ENCODE measurements around the gene IL18R1.

IL18R1 gene

GRCh38 chr2:102367331-102367971, 11.9 kb downstream of the IL18R1 start:
- H3K4ac ChIP-seq (ENCODE audit: low read length): no peak overlapping the region
- no peak overlapping the region for H4K91ac ChIP-seq (ENCODE audit: low read depth, low read length, poor library complexity)
- H3K36me3 ChIP-seq (replicated peaks in 1 of 2; ENCODE audit: control insufficient read depth in 2 of 2, insufficient read depth in 2 of 2, low read length in 2 of 2): no peaks in the 10 kb centered on the region
- H3K4me1 ChIP-seq (ENCODE audit: control insufficient read depth in 2 of 2, insufficient read depth in 1 of 2, low read depth in 1 of 2, low read length in 2 of 2): no peaks in the 10 kb centered on the region
- H2AFZ ChIP-seq (ENCODE audit: low read length): no peak overlapping the region
- H3K4me2 ChIP-seq (ENCODE audit: insufficient read depth, low read length, poor library complexity, severe bottlenecking): no peak overlapping the region
- H3K23ac ChIP-seq (ENCODE audit: low read depth, low read length, poor library complexity): no peak overlapping the region
- no peak for DNase-seq (ENCODE audit: low spot score)
- peaks cover 0 to 9% of the 10 kb centered on the region in 2 donors for H3K9me3 ChIP-seq (replicated peaks in 1 of 2; ENCODE audit: control insufficient read depth in 2 of 2, insufficient read depth in 1 of 2, low read depth in 1 of 2, low read length in 2 of 2)
- no peak overlapping the region for H2AK5ac ChIP-seq (ENCODE audit: low read depth, low read length)
- no peak overlapping the region for H2BK15ac ChIP-seq (ENCODE audit: low read length)
- H3K4me3 ChIP-seq (ENCODE audit: low read length in 2 of 2): no peak overlapping the region
- no peak overlapping the region for H3K18ac ChIP-seq (ENCODE audit: low read length)
- no peak overlapping the region for H2BK12ac ChIP-seq (ENCODE audit: low read length)
- no peak overlapping the region for H3K9ac ChIP-seq (ENCODE audit: low read depth, low read length, poor library complexity)
- no peak overlapping the region for H4K8ac ChIP-seq (ENCODE audit: low read depth, low read length)
- no peak overlapping the region for H2BK5ac ChIP-seq (ENCODE audit: low read length)
- no peaks in the 10 kb centered on the region for H3K79me1 ChIP-seq (ENCODE audit: low read depth, low read length)
- WGBS, 2 donors (ENCODE audit: extremely low coverage in 2 of 2, insufficient read length in 2 of 2, insufficient replicate concordance in 1 of 2): no CpG with 5 or more reads among the region's 6 CpGs
- H3K14ac ChIP-seq (ENCODE audit: low read length): no peak overlapping the region
- H3K27ac ChIP-seq (replicated peaks; ENCODE audit: low read length): no peak overlapping the region
- no peak overlapping the region for H2BK120ac ChIP-seq (ENCODE audit: low read depth, low read length)
- H3K27me3 ChIP-seq (ENCODE audit: control insufficient read depth in 3 of 3, insufficient read depth in 3 of 3, low read depth in 1 of 3, low read length in 3 of 3): no peaks in the 10 kb centered on the region

- no peak overlapping the region for H2BK15ac ChIP-seq (ENCODE audit: low read length)
- no peak overlapping the region for H4K8ac ChIP-seq (ENCODE audit: low read depth, low read length)
- H2BK5ac ChIP-seq (ENCODE audit: low read length): no peak overlapping the region
- H3K27ac ChIP-seq (replicated peaks; ENCODE audit: low read length): no peak overlapping the region
- H3K23ac ChIP-seq (ENCODE audit: low read depth, low read length, poor library complexity): no peak overlapping the region
- no peak overlapping the region for H3K9ac ChIP-seq (ENCODE audit: low read depth, low read length, poor library complexity)
- H2BK120ac ChIP-seq (ENCODE audit: low read depth, low read length): no peak overlapping the region
- no peaks in the 10 kb centered on the region for H3K27me3 ChIP-seq (ENCODE audit: control insufficient read depth in 3 of 3, insufficient read depth in 3 of 3, low read depth in 1 of 3, low read length in 3 of 3)
- H3K14ac ChIP-seq (ENCODE audit: low read length): no peak overlapping the region
- H3K4me3 ChIP-seq (ENCODE audit: low read length in 2 of 2): no peak overlapping the region
- no peak for DNase-seq (ENCODE audit: low spot score)
- H4K91ac ChIP-seq (ENCODE audit: low read depth, low read length, poor library complexity): no peak overlapping the region
- peaks cover 0 to 9% of the 10 kb centered on the region in 2 donors for H3K9me3 ChIP-seq (replicated peaks in 1 of 2; ENCODE audit: control insufficient read depth in 2 of 2, insufficient read depth in 1 of 2, low read depth in 1 of 2, low read length in 2 of 2)
- no peaks in the 10 kb centered on the region for H3K79me1 ChIP-seq (ENCODE audit: low read depth, low read length)
- H2BK12ac ChIP-seq (ENCODE audit: low read length): no peak overlapping the region
- H3K18ac ChIP-seq (ENCODE audit: low read length): no peak overlapping the region
- no peak overlapping the region for H2AFZ ChIP-seq (ENCODE audit: low read length)
- no peak overlapping the region for H2AK5ac ChIP-seq (ENCODE audit: low read depth, low read length)
- H3K4me2 ChIP-seq (ENCODE audit: insufficient read depth, low read length, poor library complexity, severe bottlenecking): no peak overlapping the region
- H3K4me1 ChIP-seq (ENCODE audit: control insufficient read depth in 2 of 2, insufficient read depth in 1 of 2, low read depth in 1 of 2, low read length in 2 of 2): no peaks in the 10 kb centered on the region
- no peak overlapping the region for H3K4ac ChIP-seq (ENCODE audit: low read length)
- no peaks in the 10 kb centered on the region for H3K36me3 ChIP-seq (replicated peaks in 1 of 2; ENCODE audit: control insufficient read depth in 2 of 2, insufficient read depth in 2 of 2, low read length in 2 of 2)
- no CpG with 5 or more reads among the region's 5 CpGs for WGBS, 2 donors (ENCODE audit: extremely low coverage in 2 of 2, insufficient read length in 2 of 2, insufficient replicate concordance in 1 of 2)
Observed at GRCh38 chr2:102368461-102369109, 13.0 kb downstream of the IL18R1 start.

- Histone ChIP-seq H4K91ac (ENCODE audit: low read depth, low read length, poor library complexity) (no peak overlapping the region), H3K79me1 (ENCODE audit: low read depth, low read length) (no peaks in the 10 kb centered on the region), H3K14ac (ENCODE audit: low read length) (no peak overlapping the region), H3K36me3 (replicated peaks in 1 of 2; ENCODE audit: control insufficient read depth in 2 of 2, insufficient read depth in 2 of 2, low read length in 2 of 2) (no peaks in the 10 kb centered on the region), H3K4me2 (ENCODE audit: insufficient read depth, low read length, poor library complexity, severe bottlenecking) (no peak overlapping the region), H4K8ac (ENCODE audit: low read depth, low read length) (no peak overlapping the region), H3K4me3 (ENCODE audit: low read length in 2 of 2) (no peak overlapping the region), H3K23ac (ENCODE audit: low read depth, low read length, poor library complexity) (no peak overlapping the region), H3K18ac (ENCODE audit: low read length) (no peak overlapping the region), H2BK15ac (ENCODE audit: low read length) (no peak overlapping the region), H2AFZ (ENCODE audit: low read length) (no peak overlapping the region), H2BK5ac (ENCODE audit: low read length) (no peak overlapping the region), H3K4me1 (ENCODE audit: control insufficient read depth in 2 of 2, insufficient read depth in 1 of 2, low read depth in 1 of 2, low read length in 2 of 2) (no peaks in the 10 kb centered on the region), H3K9me3 (replicated peaks in 1 of 2; ENCODE audit: control insufficient read depth in 2 of 2, insufficient read depth in 1 of 2, low read depth in 1 of 2, low read length in 2 of 2) (peaks cover 0 to 9% of the 10 kb centered on the region in 2 donors), H3K9ac (ENCODE audit: low read depth, low read length, poor library complexity) (no peak overlapping the region), H2AK5ac (ENCODE audit: low read depth, low read length) (no peak overlapping the region), H3K27ac (replicated peaks; ENCODE audit: low read length) (no peak overlapping the region), H3K4ac (ENCODE audit: low read length) (no peak overlapping the region), H2BK120ac (ENCODE audit: low read depth, low read length) (no peak overlapping the region), H2BK12ac (ENCODE audit: low read length) (no peak overlapping the region), H3K27me3 (ENCODE audit: control insufficient read depth in 3 of 3, insufficient read depth in 3 of 3, low read depth in 1 of 3, low read length in 3 of 3) (no peaks in the 10 kb centered on the region)
- no peak for DNase-seq (ENCODE audit: low spot score)
- WGBS, 2 donors (ENCODE audit: extremely low coverage in 2 of 2, insufficient read length in 2 of 2, insufficient replicate concordance in 1 of 2): no CpG with 5 or more reads among the region's 1 CpG
Observed at GRCh38 chr2:102369866-102370265, 14.3 kb downstream of the IL18R1 start.

GRCh38 chr2:102376052-102376591, 20.5 kb downstream of the IL18R1 start:
- no peaks in the 10 kb centered on the region for H3K79me1 ChIP-seq (ENCODE audit: low read depth, low read length)
- H3K14ac ChIP-seq (ENCODE audit: low read length): no peak overlapping the region
- no CpG with 5 or more reads among the region's 1 CpG for WGBS, 2 donors (ENCODE audit: extremely low coverage in 2 of 2, insufficient read length in 2 of 2, insufficient replicate concordance in 1 of 2)
- no peak overlapping the region for H3K27ac ChIP-seq (replicated peaks; ENCODE audit: low read length)
- no peak for DNase-seq (ENCODE audit: low spot score)
- no peak overlapping the region for H3K4ac ChIP-seq (ENCODE audit: low read length)
- H2BK120ac ChIP-seq (ENCODE audit: low read depth, low read length): no peak overlapping the region
- H3K27me3 ChIP-seq (ENCODE audit: control insufficient read depth in 3 of 3, insufficient read depth in 3 of 3, low read depth in 1 of 3, low read length in 3 of 3): no peaks in the 10 kb centered on the region
- no peak overlapping the region for H3K23ac ChIP-seq (ENCODE audit: low read depth, low read length, poor library complexity)
- H3K9ac ChIP-seq (ENCODE audit: low read depth, low read length, poor library complexity): no peak overlapping the region
- H4K91ac ChIP-seq (ENCODE audit: low read depth, low read length, poor library complexity): no peak overlapping the region
- H2AK5ac ChIP-seq (ENCODE audit: low read depth, low read length): no peak overlapping the region
- H3K4me3 ChIP-seq (ENCODE audit: low read length in 2 of 2): no peak overlapping the region
- no peaks in the 10 kb centered on the region for H3K36me3 ChIP-seq (replicated peaks in 1 of 2; ENCODE audit: control insufficient read depth in 2 of 2, insufficient read depth in 2 of 2, low read length in 2 of 2)
- no peak overlapping the region for H4K8ac ChIP-seq (ENCODE audit: low read depth, low read length)
- no peak overlapping the region for H2BK12ac ChIP-seq (ENCODE audit: low read length)
- peaks cover 0 to 3% of the 10 kb centered on the region in 2 donors for H3K9me3 ChIP-seq (replicated peaks in 1 of 2; ENCODE audit: control insufficient read depth in 2 of 2, insufficient read depth in 1 of 2, low read depth in 1 of 2, low read length in 2 of 2)
- H3K18ac ChIP-seq (ENCODE audit: low read length): no peak overlapping the region
- H3K4me2 ChIP-seq (ENCODE audit: insufficient read depth, low read length, poor library complexity, severe bottlenecking): no peak overlapping the region
- no peak overlapping the region for H2BK15ac ChIP-seq (ENCODE audit: low read length)
- H2BK5ac ChIP-seq (ENCODE audit: low read length): no peak overlapping the region
- no peaks in the 10 kb centered on the region for H3K4me1 ChIP-seq (ENCODE audit: control insufficient read depth in 2 of 2, insufficient read depth in 1 of 2, low read depth in 1 of 2, low read length in 2 of 2)
- no peak overlapping the region for H2AFZ ChIP-seq (ENCODE audit: low read length)
